NCI-H460 (cell line): ENCODE results near the gene KRT72. TPM values are rescaled to one million over a fixed set of nuclear protein-coding genes. Genes with fewer than 3 reads are reported as not detected.

Experiments used
- DNase-seq: peaks from one replicate; pipeline ENCODE4 v3.0.0-alpha.2; 2016; ENCODE audit warnings: low read depth; ENCODE audit errors: extremely low read depth
- polyA plus RNA-seq: library from polyadenylated mRNA; depleted of rRNA; stranded (reverse); fragments of >200 nt; gene quantifications from 2 replicates; pipeline ENCODE4 v1.2.3, GENCODE V29; 2014; cell fraction: nucleus; rRNA removed
- total RNA-seq: library from RNA; depleted of rRNA; stranded (reverse); fragments of >200 nt; shearing (Covaris generic); gene quantifications from 2 replicates; pipeline ENCODE4 v1.2.3, GENCODE V29; 2014; rRNA removed

Gene KRT72
- total RNA-seq, result not detected in 2 replicates
- polyA plus RNA-seq, result not detected in 2 replicates

DNA sequence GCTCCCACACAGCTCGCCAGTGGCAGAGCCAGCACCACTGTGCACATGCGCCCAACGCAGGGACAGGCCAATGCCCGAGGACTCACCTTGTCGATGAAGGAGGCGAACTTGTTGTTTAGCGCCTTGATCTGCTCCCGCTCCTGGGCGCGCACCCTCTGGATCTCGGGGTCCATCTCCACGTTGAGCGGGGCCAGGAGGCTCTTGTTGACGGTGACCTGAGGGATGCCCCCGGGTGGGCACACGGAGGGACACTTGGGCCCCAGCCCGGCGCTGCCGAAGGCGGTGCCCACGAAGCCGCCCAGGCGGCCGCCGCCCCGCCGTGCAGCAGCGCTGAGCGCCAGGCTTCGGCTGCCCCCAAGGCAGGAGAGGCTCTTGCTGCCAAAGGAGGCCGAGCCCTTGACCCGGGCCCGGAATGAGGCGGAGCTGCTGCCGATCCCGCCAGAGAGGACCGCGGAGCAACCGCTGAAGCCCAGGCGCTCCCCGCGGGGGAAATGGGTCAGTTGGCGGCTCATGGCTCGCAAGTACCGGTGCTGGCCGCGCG lies at the start of gene KRT72:
Gene KRT72 (minus strand): TSS at position 523 of the 541 bp plus-strand sequence. CDS start 11 bp downstream, at position 512.
- no peak for DNase-seq

DNA sequence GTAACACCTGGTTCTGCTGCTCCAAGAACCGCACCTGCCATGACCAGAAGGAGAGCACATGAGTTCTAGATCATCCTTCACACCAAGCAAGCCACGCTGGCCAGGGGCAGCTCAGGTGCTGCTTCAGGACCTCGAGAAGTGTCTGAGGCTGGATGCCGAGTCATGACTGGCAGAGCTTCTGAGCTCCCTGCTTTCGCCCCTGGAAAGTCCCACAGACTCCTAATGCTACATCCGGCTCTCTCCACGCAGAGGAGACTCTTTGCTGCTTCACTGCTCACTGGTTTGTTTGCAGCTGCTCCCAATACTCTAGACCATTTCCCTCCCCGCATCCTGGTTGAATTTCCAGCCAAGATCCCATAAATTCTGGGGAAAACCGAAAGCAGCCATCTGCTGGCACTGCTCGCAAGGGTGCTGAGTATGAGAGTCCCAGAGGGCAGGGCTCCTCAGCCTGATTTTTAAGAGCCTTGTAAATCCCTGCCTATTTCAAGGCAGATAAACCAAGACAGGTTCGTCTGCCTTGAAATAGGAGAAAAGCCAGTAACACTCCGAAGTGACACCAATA lies 49.3 kb upstream of the KRT72 start:
- no peak for DNase-seq

DNA sequence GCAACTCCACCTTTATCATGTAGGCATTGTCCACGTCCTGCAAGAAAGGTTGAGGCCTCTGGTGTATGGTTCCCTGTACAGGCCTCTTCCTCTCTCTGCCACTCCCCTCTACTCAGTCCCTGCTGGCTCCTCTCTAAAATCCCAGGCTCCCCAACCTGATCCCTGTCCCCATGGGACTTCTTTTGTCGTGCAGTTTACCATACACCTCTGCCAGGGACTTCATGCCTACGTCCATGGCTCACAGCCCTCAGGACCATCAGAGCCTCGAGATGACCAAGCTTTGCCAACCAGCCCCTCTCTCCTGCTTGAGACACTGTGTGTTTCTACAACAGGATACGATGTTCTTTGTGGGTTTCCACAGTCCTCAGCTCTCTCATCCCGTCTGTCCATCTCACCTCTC lies 47.8 kb upstream of the KRT72 start:
- DNase-seq, result no peak

DNA sequence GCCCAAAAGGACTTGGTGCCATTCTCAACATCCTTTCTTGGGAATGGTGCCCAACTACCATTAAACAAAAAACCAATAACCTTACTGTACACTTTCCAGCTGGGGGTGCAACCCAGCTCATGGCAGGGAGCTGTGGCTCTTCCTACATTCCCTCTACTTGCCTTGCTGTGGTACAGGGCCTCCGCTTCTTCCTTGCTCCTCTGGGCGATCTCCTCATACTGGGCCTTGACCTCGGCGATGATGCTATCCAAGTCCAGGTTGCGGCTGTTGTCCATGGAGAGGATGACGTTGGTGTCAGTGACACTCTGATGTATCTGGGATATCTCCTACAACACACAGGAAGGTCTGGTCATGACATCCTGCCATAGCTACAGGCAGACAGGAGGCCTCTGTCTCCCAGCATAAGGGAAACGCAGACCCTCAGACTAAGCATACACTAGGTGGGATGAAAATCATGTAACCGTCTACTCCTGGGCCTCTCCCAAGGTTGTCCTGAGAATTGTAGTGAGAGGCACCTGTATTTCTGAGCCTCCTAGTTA lies 46.8 kb upstream of the KRT72 start:
- no peak for DNase-seq

DNA sequence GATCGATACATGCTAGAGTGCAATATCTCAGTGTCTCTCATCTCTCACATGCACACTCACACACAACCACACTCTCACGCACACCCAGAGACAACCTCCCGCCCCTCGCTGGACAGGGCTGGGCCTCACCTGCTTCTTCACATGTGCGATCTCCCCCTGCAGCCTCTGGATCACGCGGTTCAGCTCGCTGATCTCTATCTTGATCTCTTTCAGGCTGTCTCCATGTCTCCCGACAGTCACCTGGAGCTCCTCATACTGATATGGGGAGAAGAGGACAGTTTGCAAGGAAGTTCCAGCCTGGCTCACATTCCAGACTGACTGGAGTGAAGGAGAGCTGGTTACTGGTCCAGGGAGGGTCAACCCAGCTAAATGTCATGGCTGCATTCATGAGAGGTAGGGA lies 46.3 kb upstream of the KRT72 start:
- DNase-seq, result no peak

DNA sequence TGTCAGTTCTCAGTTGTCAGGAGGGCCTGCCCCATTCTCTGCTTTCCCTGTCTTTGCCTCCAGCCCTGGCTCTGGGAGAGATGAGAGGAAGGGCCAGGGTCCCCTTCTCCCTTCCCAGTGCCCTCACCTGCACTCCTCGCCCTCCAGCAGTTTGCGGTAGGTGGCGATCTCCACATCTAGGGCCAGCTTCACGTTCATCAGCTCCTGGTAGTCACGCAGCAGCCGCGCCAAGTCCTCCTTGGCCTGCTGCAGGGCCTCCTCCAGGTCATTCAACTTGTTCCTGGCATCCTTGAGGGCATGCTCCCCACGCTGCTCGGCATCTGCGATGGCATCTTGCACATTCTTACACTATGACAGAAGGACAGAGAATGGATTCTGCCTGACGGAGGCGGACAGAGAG lies 45.4 kb upstream of the KRT72 start:
- DNase-seq, result no peak

DNA sequence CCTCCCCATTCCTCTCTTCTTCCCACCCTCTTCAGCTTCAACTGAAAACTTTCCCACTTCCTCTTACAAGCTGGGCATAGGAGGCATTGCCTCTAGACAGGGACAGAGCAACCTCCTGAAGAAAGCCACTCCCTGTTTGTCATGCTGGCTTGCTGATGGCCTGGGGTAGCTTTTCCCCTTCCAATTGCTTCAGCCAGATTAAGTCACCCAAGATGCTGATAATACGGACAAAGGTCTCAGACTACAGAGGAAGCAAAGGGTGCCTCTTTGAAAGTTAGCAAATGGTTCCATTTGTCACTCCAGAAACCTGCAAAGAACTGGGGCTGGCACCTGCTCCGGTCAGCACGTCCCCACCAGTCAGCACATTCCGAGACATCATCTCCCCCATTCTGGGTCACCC lies 44.7 kb upstream of the KRT72 start:
- no peak for DNase-seq

DNA sequence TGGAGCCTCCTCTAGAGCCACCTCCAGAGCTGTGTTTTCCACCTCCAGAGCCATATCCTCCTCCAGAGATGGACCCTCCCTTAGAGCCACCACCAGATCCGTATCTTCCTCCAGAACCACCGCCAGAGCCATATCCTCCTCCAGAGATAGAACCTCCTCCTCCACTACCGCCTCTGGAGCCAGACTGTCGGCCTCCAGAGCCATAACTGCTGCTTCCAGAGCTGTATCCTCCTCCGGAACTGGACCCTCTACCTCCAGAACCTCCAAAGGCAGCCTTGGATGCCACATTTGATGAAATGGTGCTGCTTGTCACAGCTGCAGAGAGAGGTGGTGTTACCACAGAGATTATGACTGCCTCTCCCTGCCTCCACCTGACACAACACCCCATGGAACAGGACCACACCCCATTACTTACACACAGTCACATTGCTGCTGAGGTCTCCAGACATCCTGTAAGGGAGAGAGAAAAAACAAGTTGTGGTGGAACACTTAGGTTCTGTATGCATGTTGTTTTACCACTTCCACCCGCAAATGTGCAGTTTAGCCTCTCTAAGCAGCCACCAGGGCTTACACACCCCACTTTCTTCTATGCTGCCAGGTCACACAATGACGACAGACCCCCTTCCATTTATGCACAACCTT lies 44.0 kb upstream of the KRT72 start:
- DNase-seq, result no peak

DNA sequence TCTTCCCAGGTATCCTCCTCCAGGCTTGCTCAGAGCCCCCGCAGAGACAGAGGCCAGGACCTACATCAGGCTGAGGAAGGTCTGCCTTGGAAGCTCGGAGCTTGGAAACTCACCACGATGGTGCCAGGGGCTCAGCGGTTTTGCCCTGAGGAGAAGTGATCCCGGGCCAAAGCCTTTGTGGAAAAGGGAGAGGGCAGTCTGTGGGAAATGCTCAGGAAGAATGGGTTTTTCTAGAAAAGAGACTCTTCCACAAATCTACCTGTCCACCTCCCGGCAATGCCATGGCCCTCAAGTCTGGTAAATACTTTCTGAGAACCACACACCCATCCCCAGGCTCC lies 42.8 kb upstream of the KRT72 start:
- no peak for DNase-seq

DNA sequence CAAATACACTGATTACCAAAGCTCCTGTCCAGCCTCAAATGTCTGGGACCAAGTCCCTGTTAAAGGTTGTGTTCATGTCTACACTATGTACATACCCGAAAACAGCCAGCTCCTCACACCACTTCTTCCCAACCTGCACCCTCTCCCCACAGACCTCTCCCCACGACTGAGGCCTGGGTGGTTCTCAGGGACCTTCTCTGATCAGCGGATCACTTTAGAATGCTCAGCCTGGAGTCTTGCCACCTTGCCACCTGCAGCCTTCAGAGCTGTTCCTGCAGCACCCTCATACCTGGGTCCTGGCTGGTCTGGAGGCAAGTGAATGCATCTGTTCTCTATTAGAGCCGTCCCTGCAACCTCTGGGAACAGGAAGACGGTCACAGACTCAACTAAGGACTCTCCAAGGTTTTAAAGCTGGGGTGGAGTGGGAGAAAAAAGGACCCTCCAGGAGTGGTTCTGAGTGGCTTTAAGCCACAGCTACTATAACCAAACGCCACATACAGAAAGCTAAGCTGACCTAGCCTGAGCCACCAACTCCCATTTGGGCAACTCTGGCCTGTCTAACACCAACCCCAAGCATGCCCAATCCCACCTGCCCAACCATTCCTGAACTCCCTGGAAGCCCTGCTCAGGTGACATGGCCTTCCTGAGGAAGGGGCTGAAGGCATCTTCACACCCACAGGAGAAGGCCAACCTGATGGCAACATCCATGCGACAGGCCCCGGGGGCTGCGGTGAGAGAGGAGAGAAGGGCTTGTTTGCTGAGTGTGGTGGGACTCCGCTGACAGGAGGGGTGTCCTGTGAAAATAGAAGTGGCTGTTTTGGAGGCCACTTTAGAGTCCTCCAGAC lies 42.2 kb upstream of the KRT72 start:
- no peak for DNase-seq

DNA sequence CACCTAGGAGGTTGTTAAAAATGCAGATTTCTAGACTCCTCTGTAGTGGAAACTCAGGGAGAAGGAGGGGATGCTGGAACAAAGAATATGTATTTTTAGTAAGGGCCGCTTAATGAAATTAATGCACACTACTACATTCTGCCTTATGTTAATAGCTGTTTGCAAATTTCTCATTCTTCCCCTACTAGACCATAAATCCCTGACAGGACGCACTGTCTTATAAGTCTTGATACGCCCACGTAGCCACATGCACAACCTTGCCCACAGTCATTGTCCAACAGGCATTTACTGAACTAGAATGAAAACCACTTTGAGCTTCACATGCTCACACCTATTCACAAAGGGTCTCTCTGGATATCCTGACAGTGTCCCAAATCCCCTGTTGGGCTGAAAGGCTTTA lies 40.2 kb upstream of the KRT72 start:
- no peak for DNase-seq

DNA sequence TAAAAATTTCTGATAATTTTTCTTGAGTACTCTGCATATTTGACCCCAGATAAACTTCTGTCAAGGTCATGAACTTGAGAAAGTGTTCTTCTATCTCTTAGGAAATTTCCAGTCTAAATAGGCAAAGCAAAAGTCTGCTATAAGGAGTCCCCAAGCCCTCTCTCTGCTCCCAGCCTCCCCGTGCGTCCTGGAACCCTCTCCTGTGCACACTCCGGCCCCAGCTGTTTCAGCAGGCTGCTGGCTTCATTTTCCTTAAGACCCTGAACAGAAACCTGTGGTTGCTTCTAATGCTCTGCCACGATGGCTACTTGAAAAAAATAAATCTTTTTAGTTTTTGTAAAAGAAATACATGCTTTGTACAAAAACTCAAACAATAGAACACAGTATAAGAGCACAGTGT lies 36.0 kb upstream of the KRT72 start:
- DNase-seq, result no peak

DNA sequence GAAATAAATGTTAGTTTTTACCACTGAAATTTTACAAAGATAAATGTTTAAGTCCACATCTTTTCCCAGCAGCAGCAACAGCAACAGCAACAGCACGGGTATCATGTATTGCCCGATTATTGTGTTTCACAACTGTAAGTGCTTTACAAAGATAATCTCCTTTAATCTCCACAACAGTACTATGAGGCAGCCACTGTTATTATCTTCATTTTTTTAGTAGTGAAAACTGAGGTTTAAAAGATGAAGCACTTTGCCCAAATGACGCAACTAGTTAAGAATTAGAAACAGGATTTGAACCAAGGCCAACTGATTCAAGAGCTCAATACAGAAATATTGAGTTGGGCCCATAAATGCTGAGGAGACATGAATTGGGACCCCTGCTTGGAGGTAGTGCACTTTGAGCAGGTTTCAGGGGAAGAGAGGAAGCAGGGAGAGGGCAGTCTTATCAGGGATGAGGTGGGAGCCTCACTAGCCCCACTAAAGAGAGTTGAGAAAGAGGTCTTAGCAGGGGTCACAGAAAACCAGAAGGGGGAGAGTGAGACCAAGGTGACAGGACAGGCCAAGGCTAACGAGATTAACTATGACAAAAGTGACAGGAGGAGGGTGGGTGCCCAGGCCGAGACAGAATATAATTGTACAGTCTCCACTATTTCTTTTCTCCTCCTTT lies 35.5 kb upstream of the KRT72 start:
- DNase-seq, result no peak

DNA sequence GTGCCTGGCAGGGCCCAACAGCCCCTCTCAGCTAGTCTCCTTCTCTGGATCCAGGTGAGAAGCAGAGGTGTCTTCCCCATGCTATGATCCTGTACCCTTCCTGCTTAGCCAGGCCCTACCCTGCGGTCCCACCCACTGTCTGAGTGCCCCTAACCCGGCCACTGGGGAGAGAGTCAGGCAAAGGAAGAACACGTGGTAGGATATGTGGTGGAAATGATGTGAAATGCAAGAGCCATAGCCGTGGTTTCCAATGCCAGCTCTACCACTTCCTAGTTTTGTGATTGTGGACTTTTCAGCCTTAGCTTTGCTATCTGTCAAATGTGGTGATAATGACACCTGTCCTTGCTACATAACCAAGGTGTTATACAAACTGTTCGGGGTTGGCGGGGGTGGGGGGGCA lies 34.9 kb upstream of the KRT72 start:
- DNase-seq, result no peak

DNA sequence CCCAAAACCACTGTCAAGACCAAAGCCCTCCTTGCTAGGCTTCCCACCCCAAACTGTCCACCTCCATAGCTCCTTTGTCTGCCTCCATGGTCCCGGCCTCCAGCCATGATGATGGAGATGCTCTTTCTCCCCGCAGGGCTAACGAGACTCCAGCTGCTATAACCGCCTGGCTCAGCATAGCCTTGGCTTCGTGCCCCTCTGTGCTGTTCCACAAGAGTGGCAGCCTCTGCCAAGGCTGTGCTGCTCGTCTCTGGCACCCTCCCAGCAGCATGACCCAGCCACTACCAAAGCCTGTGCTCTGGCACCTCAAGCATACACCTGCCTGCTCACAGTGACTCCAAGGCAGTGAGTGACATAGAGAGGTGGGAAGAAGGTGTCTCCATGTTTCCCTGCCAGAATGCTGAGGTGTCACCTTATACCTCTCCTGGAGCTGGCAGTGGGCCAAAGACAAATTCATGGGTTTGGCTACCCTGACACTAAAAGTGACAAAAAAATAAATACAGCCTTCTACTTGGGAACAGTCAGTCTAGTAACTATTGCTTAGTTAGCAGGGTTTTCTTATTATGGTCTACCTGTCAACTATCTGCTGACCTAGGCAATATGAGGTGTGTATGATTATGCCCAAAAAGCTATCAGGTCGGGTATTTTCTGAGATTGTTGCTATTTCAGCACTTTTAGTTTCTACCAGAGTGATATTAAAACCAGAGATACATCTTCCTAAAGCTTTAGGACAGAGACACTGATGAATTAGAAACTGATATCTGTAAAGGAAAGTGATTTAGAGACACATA lies 33.2 kb upstream of the KRT72 start:
- DNase-seq, result no peak

DNA sequence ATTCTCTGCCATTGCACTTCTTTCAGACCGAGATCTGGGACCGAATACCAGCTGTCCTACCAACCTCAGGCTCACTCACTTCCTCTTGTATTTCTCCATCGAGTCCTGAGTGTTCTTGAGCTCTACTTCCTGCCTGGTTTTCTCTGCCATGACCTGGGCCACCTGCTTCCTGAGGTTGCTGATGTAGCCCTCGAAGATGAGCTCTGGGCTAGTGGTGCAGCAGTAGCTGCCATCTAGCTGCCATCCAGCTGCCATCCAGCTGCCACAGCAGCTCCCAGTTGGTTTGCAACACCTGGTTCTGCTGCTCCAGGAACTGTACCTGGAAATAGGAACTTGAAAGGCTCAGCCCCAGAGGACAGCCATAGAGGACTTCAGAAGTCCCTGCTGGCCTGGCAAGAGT lies 32.1 kb upstream of the KRT72 start:
- DNase-seq, result no peak

DNA sequence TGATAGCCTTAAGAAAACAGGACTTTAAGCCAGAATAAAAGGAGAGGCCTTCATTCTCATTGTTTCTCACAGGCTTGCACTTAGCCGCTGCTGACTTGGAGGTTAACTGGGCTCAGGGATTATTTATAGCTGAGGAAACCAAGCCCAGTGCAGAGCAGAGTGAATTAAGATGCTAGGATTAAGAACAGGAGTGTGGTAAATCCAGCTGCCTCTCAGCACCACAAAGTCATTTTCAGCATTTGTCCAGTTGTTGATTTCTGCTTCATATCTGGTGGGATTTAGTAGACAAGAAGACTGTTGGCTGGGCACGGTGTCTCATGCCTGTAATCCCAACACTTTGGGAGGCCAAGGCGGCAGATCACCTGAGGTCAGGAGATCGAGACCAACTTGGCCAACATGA lies 31.4 kb upstream of the KRT72 start:
- no peak for DNase-seq

DNA sequence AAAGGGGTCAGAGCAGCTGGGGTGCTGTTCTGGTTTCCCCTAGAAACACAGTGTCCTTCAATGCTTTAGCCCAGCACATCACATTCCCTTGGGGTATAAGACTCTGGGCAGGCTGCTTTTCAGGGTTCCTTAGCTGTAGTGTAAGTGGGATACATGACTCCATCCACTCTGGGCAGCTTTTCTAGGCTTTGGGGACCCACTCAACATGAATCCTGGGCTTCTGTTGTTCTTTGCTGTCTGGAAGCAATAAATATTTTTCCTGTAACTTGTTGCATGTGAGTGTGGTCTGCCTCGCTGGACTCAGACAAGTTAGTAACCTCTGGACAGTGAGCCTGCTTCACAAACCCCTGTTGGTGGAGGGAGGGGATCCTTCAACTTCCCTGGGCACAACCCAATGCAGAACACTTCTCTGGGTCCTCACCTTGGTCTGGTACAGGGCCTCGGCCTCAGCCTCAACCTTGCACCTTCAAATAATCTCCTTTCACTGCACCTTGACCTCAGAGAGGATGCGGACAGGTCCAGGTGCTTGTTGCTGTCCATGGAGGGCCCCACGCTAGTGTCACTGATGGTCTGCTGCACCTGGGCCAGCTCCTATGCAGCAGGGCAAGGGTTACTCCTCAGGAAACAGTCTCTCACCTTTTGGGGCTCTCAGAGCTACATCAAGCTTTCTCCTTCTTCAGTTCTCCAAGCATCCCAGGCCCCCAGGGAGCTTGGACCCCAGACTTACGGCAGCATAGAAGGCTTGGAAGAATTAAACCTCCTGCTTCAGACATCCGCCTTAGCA lies 30.6 kb upstream of the KRT72 start:
- no peak for DNase-seq

DNA sequence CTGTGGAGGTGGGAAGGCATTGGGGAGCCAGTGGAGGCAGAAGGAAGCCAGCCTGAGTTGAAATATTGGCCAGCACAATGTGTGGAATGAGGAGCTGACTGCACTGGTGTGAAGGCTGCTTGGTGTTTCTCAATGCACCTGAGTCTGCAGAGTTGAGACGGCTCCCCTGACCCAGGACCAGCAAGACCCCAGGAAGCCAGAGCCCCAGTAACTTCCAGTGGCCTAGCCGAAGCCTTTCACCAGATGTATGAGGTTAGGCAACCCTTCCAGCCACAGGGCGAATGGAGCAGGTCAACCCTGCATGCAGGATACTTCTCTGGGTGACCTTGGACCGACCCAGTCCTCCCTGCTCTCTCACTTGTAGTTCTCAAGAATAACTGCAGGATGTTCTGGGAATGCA lies 30.0 kb upstream of the KRT72 start:
- DNase-seq, result no peak
